NOMO-1 (cell line): ENCODE results near the gene CCNJL.

Source experiments
- DNase-seq, 2 experiments: peaks; one replicate each; lab custom pipeline; 2025; ENCODE audit not compliant: unreplicated experiment in 2 of 2; lab: John Stamatoyannopoulos, UW

CCNJL gene

GRCh38 chr5:160293901-160294561 is 18.3 kb downstream of the CCNJL start:
- peak; percentile 84 to 93 for DNase-seq

GRCh38 chr5:160293386-160293785 is 19.0 kb downstream of the CCNJL start:
- no peak for DNase-seq

GRCh38 chr5:160291467-160291866 is 20.9 kb downstream of the CCNJL start:
- DNase-seq: no peak

GRCh38 chr5:160290751-160291150 is 21.6 kb downstream of the CCNJL start:
- no peak for DNase-seq

GRCh38 chr5:160289721-160290120 is 22.6 kb downstream of the CCNJL start:
- DNase-seq: no peak

GRCh38 chr5:160289356-160289651 is 23.1 kb downstream of the CCNJL start:
- no peak for DNase-seq

- DNase-seq: no peak
Observed at GRCh38 chr5:160287378-160288051, 24.8 kb downstream of the CCNJL start.

- DNase-seq: no peak
Observed at GRCh38 chr5:160286947-160287346, 25.4 kb downstream of the CCNJL start.

GRCh38 chr5:160285316-160285715 is 27.0 kb downstream of the CCNJL start:
- no peak for DNase-seq

GRCh38 chr5:160284291-160284873 is 28.0 kb downstream of the CCNJL start:
- no peak for DNase-seq

GRCh38 chr5:160281275-160281674 is 31.1 kb downstream of the CCNJL start:
- DNase-seq: no peak

GRCh38 chr5:160280384-160281095 is 31.8 kb downstream of the CCNJL start:
- no peak for DNase-seq

- DNase-seq: no peak
Observed at GRCh38 chr5:160278343-160278742, 34.0 kb downstream of the CCNJL start.

- DNase-seq: no peak
Observed at GRCh38 chr5:160274483-160274931, 37.9 kb downstream of the CCNJL start.

- DNase-seq: no peak
Observed at GRCh38 chr5:160272889-160273288, 39.5 kb downstream of the CCNJL start.

- no peak for DNase-seq
Observed at GRCh38 chr5:160272264-160272663, 40.1 kb downstream of the CCNJL start.

- DNase-seq: no peak
Observed at GRCh38 chr5:160271836-160272235, 40.5 kb downstream of the CCNJL start.

- no peak for DNase-seq
Observed at GRCh38 chr5:160271396-160271795, 41.0 kb downstream of the CCNJL start.

GRCh38 chr5:160270704-160271103 is 41.7 kb downstream of the CCNJL start:
- DNase-seq: no peak

GRCh38 chr5:160269017-160269416 is 43.3 kb downstream of the CCNJL start:
- DNase-seq: peak; percentile 71 to 78

GRCh38 chr5:160268121-160268520 is 44.2 kb downstream of the CCNJL start:
- DNase-seq: no peak
